Suprapubic skin (tissue), 4 donors: Measurements from ENCODE around the gene KRT78. TPM values are rescaled to one million over a fixed set of nuclear protein-coding genes. Genes with fewer than 3 reads are reported as not detected.
A peak's percentile ranks its signal among the peaks of the same experiment; 100 is the strongest.

Source experiments
- DNase-seq, 2 donors: peaks; one replicate each; pipeline ENCODE4 v3.0.0-alpha.2; 2019; ENCODE audit warnings: low spot score in 2 of 2
- H3K27ac ChIP-seq: fragments of 200-600 bp; sonication (generic); one replicate; pipeline ENCODE4 v1.5.1; 2019
- H3K27me3 ChIP-seq: fragments of 200-600 bp; sonication (generic); one replicate; pipeline ENCODE4 v1.5.1; 2019
- H3K36me3 ChIP-seq: fragments of 200-600 bp; sonication (generic); one replicate; pipeline ENCODE4 v1.5.1; 2019
- H3K4me1 ChIP-seq: fragments of 200-600 bp; sonication (generic); one replicate; pipeline ENCODE4 v1.5.1; 2019
- H3K4me3 ChIP-seq: fragments of 200-600 bp; sonication (generic); one replicate; pipeline ENCODE4 v1.5.1; 2019; ENCODE audit warnings: mild to moderate bottlenecking
- H3K9me3 ChIP-seq: fragments of 200-600 bp; sonication (generic); one replicate; pipeline ENCODE4 v1.5.1; 2019
- CTCF ChIP-seq, 2 donors: fragments of 200-600 bp in 1 of 2; fragments of 450-650 bp in 1 of 2; sonication (generic) in 1 of 2; IDR thresholded peaks; one replicate each; pipeline ENCODE4 v1.5.1; 2016 to 2019; ENCODE audit warnings: antibody characterized with exemption in 2 of 2, mild to moderate bottlenecking in 1 of 2, moderate library complexity in 1 of 2
- EP300 ChIP-seq: sonication (generic); formaldehyde crosslinking; IDR thresholded peaks from one replicate; pipeline ENCODE4 v1.6.1; 2017; ENCODE audit warnings: antibody characterized with exemption
- POLR2A ChIP-seq, 2 donors: fragments of 450-650 bp; IDR thresholded peaks; one replicate each; pipeline ENCODE4 v1.6.1; 2017; ENCODE audit warnings: antibody characterized with exemption in 2 of 2, mild to moderate bottlenecking in 2 of 2, moderate library complexity in 2 of 2
- POLR2AphosphoS5 ChIP-seq, 3 donors: sonication (generic); formaldehyde crosslinking; IDR thresholded peaks; one replicate each; pipeline ENCODE4 v1.6.1; 2017; ENCODE audit warnings: antibody characterized with exemption in 3 of 3
- WGBS: methylation state at CpG from one replicate; pipeline ENCODE4 v1.1.5; 2018; 5-methylcytosine and 5-hydroxymethylcytosine counted together
- total RNA-seq, 4 donors: library from RNA; depleted of rRNA; stranded (reverse); fragments of >200 nt; gene quantifications; one replicate each; pipeline ENCODE4 v1.1.0, GENCODE V29; 2016

The KRT78 gene
- total RNA-seq: 100 to 1,000 TPM in 1 of 4 donors, 10 to 100 TPM in 3; 48.9 to 115 (median 80.0) TPM

- H3K4me3 ChIP-seq: no peak within 1 kb of the TSS
- no peaks in the 10 kb centered on the region for H3K9me3 ChIP-seq
- no peak for TF ChIP-seq POLR2AphosphoS5 (IDR thresholded peaks at IDR 0.05)
- TF ChIP-seq CTCF (IDR thresholded peaks at IDR 0.05): no peak
- TF ChIP-seq EP300: no peak
- TF ChIP-seq POLR2A (IDR thresholded peaks at IDR 0.05): no peak
- H3K27me3 ChIP-seq: no peaks in the 10 kb centered on the region
- WGBS: 52% methylated on average over 3 of the region's 16 CpGs
- peaks cover 21% of the 10 kb centered on the region for H3K4me1 ChIP-seq
- H3K27ac ChIP-seq: peak within 1 kb of the TSS; percentile 31
- H3K36me3 ChIP-seq: no peaks in the 10 kb centered on the region
- peak in 1 of 2 donors; percentile 53 for DNase-seq
These were observed at the start of gene KRT78 for GRCh38 chr12:52848661-52849255. Gene KRT78 (minus strand): TSS chr12:52848994. CDS start chr12:52848930, 64 bp downstream.

GRCh38 chr12:52896190-52897100 is 47.7 kb upstream of the KRT78 start:
- Histone ChIP-seq H3K27ac (no peak overlapping the region), H3K27me3 (peaks cover 8% of the 10 kb centered on the region), H3K4me3 (no peak overlapping the region), H3K36me3 (no peaks in the 10 kb centered on the region), H3K9me3 (no peaks in the 10 kb centered on the region), H3K4me1 (no peaks in the 10 kb centered on the region)
- TF ChIP-seq EP300: no peak
- TF ChIP-seq POLR2A (IDR thresholded peaks at IDR 0.05): no peak
- TF ChIP-seq POLR2AphosphoS5 (IDR thresholded peaks at IDR 0.05): no peak
- TF ChIP-seq CTCF (IDR thresholded peaks at IDR 0.05): no peak
- no peak for DNase-seq
- 82% methylated on average over 2 of the region's 3 CpGs for WGBS

GRCh38 chr12:52895726-52896189 is 47.0 kb upstream of the KRT78 start:
- Histone ChIP-seq H3K36me3 (no peaks in the 10 kb centered on the region), H3K27ac (no peak overlapping the region), H3K4me3 (no peak overlapping the region), H3K4me1 (no peaks in the 10 kb centered on the region), H3K9me3 (no peaks in the 10 kb centered on the region), H3K27me3 (peaks cover 8% of the 10 kb centered on the region)
- no peak for DNase-seq
- no peak for TF ChIP-seq POLR2A (IDR thresholded peaks at IDR 0.05)
- TF ChIP-seq POLR2AphosphoS5 (IDR thresholded peaks at IDR 0.05): no peak
- no peak for TF ChIP-seq EP300
- TF ChIP-seq CTCF (IDR thresholded peaks at IDR 0.05): no peak
- 100% methylated on average over 1 of the region's 2 CpGs for WGBS

GRCh38 chr12:52892974-52893373 is 44.2 kb upstream of the KRT78 start:
- Histone ChIP-seq H3K36me3 (no peaks in the 10 kb centered on the region), H3K27me3 (peaks cover 4% of the 10 kb centered on the region), H3K4me1 (no peaks in the 10 kb centered on the region), H3K27ac (no peak overlapping the region), H3K9me3 (no peaks in the 10 kb centered on the region), H3K4me3 (no peak overlapping the region)
- TF ChIP-seq EP300 (no peak), CTCF (IDR thresholded peaks at IDR 0.05) (no peak), POLR2AphosphoS5 (IDR thresholded peaks at IDR 0.05) (no peak), POLR2A (IDR thresholded peaks at IDR 0.05) (no peak)
- DNase-seq: no peak
